Measurements from ENCODE around the gene LRP10. TPM values are rescaled to one million over a fixed set of nuclear protein-coding genes. Genes with fewer than 3 reads are reported as not detected.

The LRP10 gene
- total RNA-seq, 1 experiment from 2014 or later: 78.3 TPM

DNA sequence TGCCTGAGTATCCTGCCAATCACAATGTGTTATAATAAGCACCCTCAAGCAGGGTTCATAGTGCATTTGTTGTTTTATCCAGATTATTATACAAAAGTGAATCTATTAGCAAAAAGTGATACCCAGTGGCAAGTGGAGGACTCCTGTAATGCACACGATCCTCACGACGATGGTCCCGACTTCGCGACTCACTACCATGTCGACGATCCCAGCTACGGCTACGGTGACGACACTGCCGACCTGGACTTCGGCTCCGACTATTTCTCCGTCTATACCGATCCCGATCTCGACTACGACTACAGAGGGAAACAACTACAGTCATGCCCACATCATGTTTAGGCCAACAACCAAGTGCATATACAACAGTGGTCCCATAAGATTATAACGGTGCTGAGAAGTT is 34.5 kb downstream of the LRP10 start:
- no TSS peak for BruUV-seq (replicated peaks)
- intact Hi-C loops (cut with micrococcal nuclease; ENCODE audit: unreplicated experiment) (no loop called here), in situ Hi-C loops (cut with HindIII; ENCODE audit: low pct_unique_long_range_greater_than_20kb, low sequenced_read_pairs) (no loop called here)
- DNase-seq (ENCODE audit: low read depth, low spot score) (no peak), ATAC-seq (no peak)
- H3K9me3 ChIP-seq (ENCODE audit: control insufficient read depth, insufficient read depth, low read depth, low read length): no peaks in the 10 kb centered on the region
- ChIA-PET POLR2A (no interaction called here), CTCF (no interaction called here)
- TF ChIP-seq, protein P1, sequence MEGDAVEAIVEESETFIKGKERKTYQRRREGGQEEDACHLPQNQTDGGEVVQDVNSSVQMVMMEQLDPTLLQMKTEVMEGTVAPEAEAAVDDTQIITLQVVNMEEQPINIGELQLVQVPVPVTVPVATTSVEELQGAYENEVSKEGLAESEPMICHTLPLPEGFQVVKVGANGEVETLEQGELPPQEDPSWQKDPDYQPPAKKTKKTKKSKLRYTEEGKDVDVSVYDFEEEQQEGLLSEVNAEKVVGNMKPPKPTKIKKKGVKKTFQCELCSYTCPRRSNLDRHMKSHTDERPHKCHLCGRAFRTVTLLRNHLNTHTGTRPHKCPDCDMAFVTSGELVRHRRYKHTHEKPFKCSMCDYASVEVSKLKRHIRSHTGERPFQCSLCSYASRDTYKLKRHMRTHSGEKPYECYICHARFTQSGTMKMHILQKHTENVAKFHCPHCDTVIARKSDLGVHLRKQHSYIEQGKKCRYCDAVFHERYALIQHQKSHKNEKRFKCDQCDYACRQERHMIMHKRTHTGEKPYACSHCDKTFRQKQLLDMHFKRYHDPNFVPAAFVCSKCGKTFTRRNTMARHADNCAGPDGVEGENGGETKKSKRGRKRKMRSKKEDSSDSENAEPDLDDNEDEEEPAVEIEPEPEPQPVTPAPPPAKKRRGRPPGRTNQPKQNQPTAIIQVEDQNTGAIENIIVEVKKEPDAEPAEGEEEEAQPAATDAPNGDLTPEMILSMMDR (IDR thresholded peaks at IDR 0.05): no peak
- TF ChIP-seq, protein P2, sequence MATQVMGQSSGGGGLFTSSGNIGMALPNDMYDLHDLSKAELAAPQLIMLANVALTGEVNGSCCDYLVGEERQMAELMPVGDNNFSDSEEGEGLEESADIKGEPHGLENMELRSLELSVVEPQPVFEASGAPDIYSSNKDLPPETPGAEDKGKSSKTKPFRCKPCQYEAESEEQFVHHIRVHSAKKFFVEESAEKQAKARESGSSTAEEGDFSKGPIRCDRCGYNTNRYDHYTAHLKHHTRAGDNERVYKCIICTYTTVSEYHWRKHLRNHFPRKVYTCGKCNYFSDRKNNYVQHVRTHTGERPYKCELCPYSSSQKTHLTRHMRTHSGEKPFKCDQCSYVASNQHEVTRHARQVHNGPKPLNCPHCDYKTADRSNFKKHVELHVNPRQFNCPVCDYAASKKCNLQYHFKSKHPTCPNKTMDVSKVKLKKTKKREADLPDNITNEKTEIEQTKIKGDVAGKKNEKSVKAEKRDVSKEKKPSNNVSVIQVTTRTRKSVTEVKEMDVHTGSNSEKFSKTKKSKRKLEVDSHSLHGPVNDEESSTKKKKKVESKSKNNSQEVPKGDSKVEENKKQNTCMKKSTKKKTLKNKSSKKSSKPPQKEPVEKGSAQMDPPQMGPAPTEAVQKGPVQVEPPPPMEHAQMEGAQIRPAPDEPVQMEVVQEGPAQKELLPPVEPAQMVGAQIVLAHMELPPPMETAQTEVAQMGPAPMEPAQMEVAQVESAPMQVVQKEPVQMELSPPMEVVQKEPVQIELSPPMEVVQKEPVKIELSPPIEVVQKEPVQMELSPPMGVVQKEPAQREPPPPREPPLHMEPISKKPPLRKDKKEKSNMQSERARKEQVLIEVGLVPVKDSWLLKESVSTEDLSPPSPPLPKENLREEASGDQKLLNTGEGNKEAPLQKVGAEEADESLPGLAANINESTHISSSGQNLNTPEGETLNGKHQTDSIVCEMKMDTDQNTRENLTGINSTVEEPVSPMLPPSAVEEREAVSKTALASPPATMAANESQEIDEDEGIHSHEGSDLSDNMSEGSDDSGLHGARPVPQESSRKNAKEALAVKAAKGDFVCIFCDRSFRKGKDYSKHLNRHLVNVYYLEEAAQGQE (IDR thresholded peaks at IDR 0.05; ENCODE audit: insufficient read depth in 1 of 2, low read depth in 2 of 2, low read length in 1 of 2): no peak
- TF ChIP-seq TCF7L2 (IDR thresholded peaks at IDR 0.05; ENCODE audit: low read depth, low read length) (no peak), SIN3A (IDR thresholded peaks at IDR 0.05; ENCODE audit: borderline replicate concordance, insufficient read depth, low read depth, low read length) (no peak), POLR2AphosphoS5 (IDR thresholded peaks at IDR 0.05; ENCODE audit: low read depth, low read length) (no peak)
- H3K27ac ChIP-seq (ENCODE audit: low read length): no peak overlapping the region
- H3K4me3 ChIP-seq (ENCODE audit: low read depth in 2 of 2, low read length in 2 of 2): no peak overlapping the region
- H3K27me3 ChIP-seq (ENCODE audit: control insufficient read depth, insufficient read depth, low read length): no peaks in the 10 kb centered on the region
- peaks cover 22% of the 10 kb centered on the region for H3K36me3 ChIP-seq (ENCODE audit: control insufficient read depth, insufficient read depth, low read length)
- H3K4me1 ChIP-seq (ENCODE audit: control insufficient read depth, insufficient read depth, low read length): no peaks in the 10 kb centered on the region

DNA sequence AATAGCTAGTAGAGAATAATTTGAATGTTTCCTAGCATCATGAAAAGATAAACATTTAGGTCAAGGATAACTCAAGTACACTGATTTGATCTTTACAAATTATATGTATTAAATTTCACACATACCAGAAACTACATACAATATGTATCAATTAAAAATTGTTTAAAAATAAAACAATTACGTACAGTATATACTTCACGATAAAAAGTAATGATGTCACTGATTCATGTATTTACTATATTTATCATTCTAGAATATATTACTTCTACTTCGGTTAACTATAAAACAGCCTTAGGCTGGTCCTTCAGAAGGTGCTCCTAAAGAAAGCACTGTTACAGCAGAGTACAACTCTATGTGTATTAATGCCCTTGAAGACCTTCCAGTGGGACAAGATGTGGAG is 35.9 kb downstream of the LRP10 start:
- ATAC-seq (no peak), DNase-seq (ENCODE audit: low read depth, low spot score) (no peak)
- TF ChIP-seq, protein P1 (IDR thresholded peaks at IDR 0.05): no peak
- Histone ChIP-seq H3K4me3 (ENCODE audit: low read depth in 2 of 2, low read length in 2 of 2) (no peak overlapping the region), H3K27ac (ENCODE audit: low read length) (no peak overlapping the region), H3K4me1 (ENCODE audit: control insufficient read depth, insufficient read depth, low read length) (no peaks in the 10 kb centered on the region), H3K36me3 (ENCODE audit: control insufficient read depth, insufficient read depth, low read length) (peaks cover 19% of the 10 kb centered on the region), H3K9me3 (ENCODE audit: control insufficient read depth, insufficient read depth, low read depth, low read length) (no peaks in the 10 kb centered on the region), H3K27me3 (ENCODE audit: control insufficient read depth, insufficient read depth, low read length) (no peaks in the 10 kb centered on the region)
- BruUV-seq (replicated peaks): no TSS peak
- CTCF ChIA-PET: no interaction called here
- intact Hi-C loops (cut with micrococcal nuclease; ENCODE audit: unreplicated experiment) (no loop called here), in situ Hi-C loops (cut with HindIII; ENCODE audit: low pct_unique_long_range_greater_than_20kb, low sequenced_read_pairs) (no loop called here)
- POLR2A ChIA-PET: no interaction called here

DNA sequence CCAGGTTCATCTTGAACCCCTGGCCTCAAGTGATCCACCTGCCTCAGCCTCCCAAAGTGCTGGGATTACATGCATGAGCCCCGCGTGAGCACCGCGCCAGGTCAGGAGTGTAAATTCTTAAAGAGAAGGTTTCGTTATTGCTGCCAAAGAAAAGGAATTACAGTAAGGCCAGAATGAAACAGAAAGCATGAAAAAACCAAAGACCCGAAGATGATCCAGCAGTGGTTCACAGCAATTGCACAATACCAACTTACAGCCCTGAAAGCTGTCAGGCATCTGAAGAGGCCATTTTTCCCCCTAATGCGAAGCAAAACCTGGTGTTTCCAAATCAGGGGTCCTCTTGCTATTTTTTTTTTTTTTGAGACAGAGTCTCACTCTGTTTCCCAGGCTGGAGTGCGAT is 37.1 kb downstream of the LRP10 start:
- no peaks in the 10 kb centered on the region for H3K9me3 ChIP-seq (ENCODE audit: control insufficient read depth, insufficient read depth, low read depth, low read length)
- intact Hi-C loops (cut with micrococcal nuclease; ENCODE audit: unreplicated experiment): no loop called here
- BruUV-seq (replicated peaks): no TSS peak
- H3K4me1 ChIP-seq (ENCODE audit: control insufficient read depth, insufficient read depth, low read length): no peaks in the 10 kb centered on the region
- no peak overlapping the region for H3K4me3 ChIP-seq (ENCODE audit: low read depth in 2 of 2, low read length in 2 of 2)
- no peak for TF ChIP-seq POLR2AphosphoS5 (IDR thresholded peaks at IDR 0.05; ENCODE audit: low read depth, low read length)
- TF ChIP-seq TCF7L2 (IDR thresholded peaks at IDR 0.05; ENCODE audit: low read depth, low read length): no peak
- TF ChIP-seq SIN3A (IDR thresholded peaks at IDR 0.05; ENCODE audit: borderline replicate concordance, insufficient read depth, low read depth, low read length): no peak
- TF ChIP-seq, protein P2 (IDR thresholded peaks at IDR 0.05; ENCODE audit: insufficient read depth in 1 of 2, low read depth in 2 of 2, low read length in 1 of 2): no peak
- TF ChIP-seq, protein P1 (IDR thresholded peaks at IDR 0.05): no peak
- in situ Hi-C loops (cut with HindIII; ENCODE audit: low pct_unique_long_range_greater_than_20kb, low sequenced_read_pairs): no loop called here
- H3K27me3 ChIP-seq (ENCODE audit: control insufficient read depth, insufficient read depth, low read length): no peaks in the 10 kb centered on the region
- ATAC-seq: no peak
- H3K27ac ChIP-seq (ENCODE audit: low read length): no peak overlapping the region
- peaks cover 19% of the 10 kb centered on the region for H3K36me3 ChIP-seq (ENCODE audit: control insufficient read depth, insufficient read depth, low read length)
- CTCF ChIA-PET: no interaction called here
- POLR2A ChIA-PET: no interaction called here
- no peak for DNase-seq (ENCODE audit: low read depth, low spot score)

All from Panc1 (cell line).